GM12878 (cell line): ENCODE results near the gene TNFSF15. TPM values are rescaled to one million over a fixed set of nuclear protein-coding genes. Genes with fewer than 3 reads are reported as not detected.

Experiments used
- ATAC-seq: fragments of 200-7000 bp; cut with Tn5 transposase; 3 replicates; pipeline ENCODE4 v1.9.1; 2020; ENCODE audit warnings: mild to moderate bottlenecking, moderate library complexity
- BruUV-seq: library from RNA; stranded (reverse); fragments of 400-500 nt; replicated peaks from 2 replicates; lab custom pipeline; 2021; lab: Mats Ljungman, UMichigan
- CTCF ChIA-PET: fragments of 300-600 bp; sonication (Branson Sonifier 250); formaldehyde crosslinking; extraction: SDS; loops from one replicate; lab custom pipeline; 2021; ENCODE audit warnings: inconsistent platforms; lab: Yijun Ruan, JAX
- POLR2A ChIA-PET: fragments of 350-600 bp; formaldehyde crosslinking; extraction: SDS; loops from one replicate; lab custom pipeline; 2021; ENCODE audit warnings: inconsistent platforms; lab: Charles Lee
- RAD21 ChIA-PET: fragments of 300-600 bp; sonication (Branson Sonifier 250); formaldehyde crosslinking; loops from one replicate; lab custom pipeline; 2023; ENCODE audit warnings: antibody characterized with exemption; ENCODE audit not compliant: unreplicated experiment; lab: Charles Lee
- SMC1A ChIA-PET: fragments of 300-600 bp; sonication (Branson Sonifier 250); formaldehyde crosslinking; loops from one replicate; lab custom pipeline; 2023; ENCODE audit not compliant: unreplicated experiment, uncharacterized antibody; lab: Charles Lee
- DNase-seq: peaks from one replicate; pipeline ENCODE4 v3.0.0-alpha.2; 2011; ENCODE audit warnings: low read depth, low spot score
- FAIRE-seq: peaks from 3 replicates; lab custom pipeline; 2011; peaks lifted over from hg19 to GRCh38; lab: Jason Lieb, UNC
- H2AFZ ChIP-seq: 2 replicates; pipeline ENCODE4 v1.6.0; 2011; ENCODE audit warnings: low read depth, low read length, control low read depth; ENCODE audit not compliant: control insufficient read depth
- H3K27ac ChIP-seq: 2 replicates; pipeline ENCODE4 v1.5.1; 2011; ENCODE audit warnings: control low read depth; ENCODE audit not compliant: control insufficient read depth, insufficient read depth
- H3K27me3 ChIP-seq, 2 experiments: replicated peaks in 1 of 2; 2 replicates each; pipeline versions ENCODE4 v1.6.0 to v1.6.1; 2011; ENCODE audit warnings: low read length in 1 of 2; ENCODE audit not compliant: control insufficient read depth in 2 of 2, insufficient read depth in 2 of 2
- H3K36me3 ChIP-seq, 2 experiments: 2 replicates each; pipeline ENCODE4 v1.5.1; 2011; ENCODE audit warnings: low read length in 1 of 2; ENCODE audit not compliant: control insufficient read depth in 2 of 2, insufficient read depth in 2 of 2
- H3K4me1 ChIP-seq: 2 replicates; pipeline ENCODE4 v1.6.1; 2011; ENCODE audit warnings: mild to moderate bottlenecking, low read length, moderate library complexity, mixed read lengths; ENCODE audit not compliant: control insufficient read depth, insufficient read depth
- H3K4me2 ChIP-seq: 2 replicates; pipeline ENCODE4 v1.6.0; 2011; ENCODE audit warnings: control low read depth; ENCODE audit not compliant: control insufficient read depth, insufficient read depth
- H3K4me3 ChIP-seq: fragments of 200-600 bp; sonication (generic); 2 replicates; pipeline ENCODE4 v1.5.1; 2016
- H3K79me2 ChIP-seq: 2 replicates; pipeline ENCODE4 v1.6.0; 2011; ENCODE audit warnings: low read length; ENCODE audit not compliant: control insufficient read depth, insufficient read depth
- H3K9ac ChIP-seq: 2 replicates; pipeline ENCODE4 v1.8.0; 2011; ENCODE audit warnings: low read length, control low read depth, mixed read lengths; ENCODE audit not compliant: control insufficient read depth, insufficient read depth
- H3K9me3 ChIP-seq: replicated peaks from 3 replicates; pipeline ENCODE4 v1.5.1; 2011; ENCODE audit warnings: mild to moderate bottlenecking, low read length; ENCODE audit not compliant: control insufficient read depth, insufficient read depth
- H4K20me1 ChIP-seq: 2 replicates; pipeline ENCODE4 v1.6.0; 2011; ENCODE audit not compliant: control insufficient read depth, insufficient read depth
- ASH2L ChIP-seq: fragments of 300-600, 200-600 bp; sonication (generic); IDR thresholded peaks from 2 replicates; pipeline ENCODE4 v1.6.1; 2017; ENCODE audit warnings: low read depth, mild to moderate bottlenecking, borderline replicate concordance
- BCL11A ChIP-seq: IDR thresholded peaks from 2 replicates; pipeline ENCODE4 v1.6.1; 2011; ENCODE audit warnings: low read depth, low read length
- CREB1 ChIP-seq: IDR thresholded peaks from 2 replicates; pipeline ENCODE4 v1.6.1; 2012; ENCODE audit warnings: low read depth, mild to moderate bottlenecking, inconsistent platforms
- CTCF ChIP-seq, 3 experiments: IDR thresholded peaks in 2 of 3; conservative IDR thresholded peaks in 1 of 3; 2 replicates each; pipeline ENCODE4 v1.5.1; 2011; ENCODE audit warnings: low read depth in 3 of 3, low read length in 3 of 3, mild to moderate bottlenecking in 3 of 3, control low read depth in 2 of 3, moderate library complexity in 2 of 3, inconsistent platforms in 1 of 3, mixed read lengths in 1 of 3; ENCODE audit not compliant: control insufficient read depth in 2 of 3, insufficient read depth in 1 of 3; ENCODE audit errors: extremely low read depth in 1 of 3
- FOS ChIP-seq: IDR thresholded peaks from 3 replicates; pipeline ENCODE4 v1.6.1; 2011; ENCODE audit warnings: borderline replicate concordance; ENCODE audit not compliant: insufficient read length; ENCODE audit errors: extremely low read depth
- HCFC1 ChIP-seq: fragments of 150-350 bp; IDR thresholded peaks from 2 replicates; pipeline ENCODE4 v1.6.1; 2014; ENCODE audit warnings: low read length
- IRF5 ChIP-seq: fragments of 450-650 bp; IDR thresholded peaks from 2 replicates; pipeline ENCODE4 v1.6.1; 2017; ENCODE audit warnings: borderline replicate concordance
- JUNB ChIP-seq: IDR thresholded peaks from 2 replicates; pipeline ENCODE4 v1.6.1; 2016; ENCODE audit warnings: antibody characterized with exemption, mild to moderate bottlenecking
- KLF5 ChIP-seq: fragments of 450-650 bp; IDR thresholded peaks from 2 replicates; pipeline ENCODE4 v1.6.1; 2014; ENCODE audit warnings: mild to moderate bottlenecking; ENCODE audit not compliant: partially characterized antibody
- NR2F1 ChIP-seq: fragments of 450-650 bp; conservative IDR thresholded peaks from 2 replicates; pipeline ENCODE4 v1.6.1; 2017; ENCODE audit warnings: mild to moderate bottlenecking
- SIX5 ChIP-seq: IDR thresholded peaks from 2 replicates; pipeline ENCODE4 v1.6.1; 2011; ENCODE audit warnings: mild to moderate bottlenecking, low read depth, low read length, moderate library complexity; ENCODE audit not compliant: severe bottlenecking
- SMAD1 ChIP-seq: fragments of 450-650 bp; IDR thresholded peaks from 2 replicates; pipeline ENCODE4 v1.6.1; 2018; ENCODE audit warnings: mild to moderate bottlenecking, low read depth; ENCODE audit not compliant: partially characterized antibody
- ZBED1 ChIP-seq: IDR thresholded peaks from 2 replicates; pipeline ENCODE4 v1.6.1; 2016; ENCODE audit warnings: borderline replicate concordance
- WGBS: methylation state at CpG from one replicate; pipeline ENCODE4 v1.1.6; 2016; ENCODE audit warnings: low lambda C conversion rate; ENCODE audit not compliant: insufficient replicate concordance, insufficient coverage; ENCODE audit errors: missing lambda C conversion rate; 5-methylcytosine and 5-hydroxymethylcytosine counted together
- in situ Hi-C: fragments of 300-500 bp; cut with MboI; formaldehyde crosslinking; loops from 9 replicates; pipeline ENCODE4 v1.14.3; 2018; ENCODE audit warnings: mixed read lengths
- intact Hi-C: fragments of 100-400 bp; cut with micrococcal nuclease; formaldehyde crosslinking; loops from one replicate; pipeline ENCODE4 v1.14.2; 2022; ENCODE audit not compliant: unreplicated experiment
- polyA plus RNA-seq, 11 experiments: library from polyadenylated mRNA; depleted of rRNA in 4 of 11; unstranded in 6 of 11; stranded (reverse) in 5 of 11; fragments of >200 nt; fragmentation: Nextera tagmentation in 4 of 11; fragmentation: Illumina TruSeq in 1 of 11; extraction: Ambion mirVana in 4 of 11; extraction: Trizol in 1 of 11; gene quantifications; 1 replicate in 1 of 11; 2 replicates in 10 of 11; pipeline versions ENCODE4 v1.2.1 to v1.2.3, GENCODE V29; 2011 to 2016; ENCODE audit warnings: inconsistent platforms in 2 of 11, missing spikeins in 2 of 11, low read depth in 1 of 11
- total RNA-seq, 4 experiments: library from RNA; depleted of rRNA in 3 of 4; stranded (reverse); fragments of >200 nt in 3 of 4; fragmentation: Illumina TruSeq in 1 of 4; extraction: Trizol in 1 of 4; gene quantifications; 2 replicates each; pipeline versions ENCODE4 v1.2.1 to v1.2.3, GENCODE V29; 2013 to 2021

Gene TNFSF15
- total and polyA plus RNA-seq, 10 of the 15 experiments (the other 5 are each of a cell fraction or from before 2014, with no cell fraction given) = 0.03 TPM; not detected in 9

GRCh38 chr9:114844766-114845165 is 38.9 kb upstream of the TNFSF15 start:
- Histone ChIP-seq H4K20me1 (no peaks in the 10 kb centered on the region), H3K9me3 (no peaks in the 10 kb centered on the region), H3K27me3 (no peaks in the 10 kb centered on the region), H2AFZ (no peak overlapping the region), H3K4me1 (no peaks in the 10 kb centered on the region), H3K9ac (no peak overlapping the region), H3K4me2 (no peak overlapping the region), H3K27ac (no peak overlapping the region), H3K4me3 (no peak overlapping the region), H3K79me2 (no peaks in the 10 kb centered on the region), H3K36me3 (no peaks in the 10 kb centered on the region)
- RAD21 ChIA-PET = no interaction called here
- POLR2A ChIA-PET = no interaction called here
- ATAC-seq (no peak), FAIRE-seq (no peak), DNase-seq (no peak)
- SMC1A ChIA-PET = no interaction called here
- WGBS = 0% methylated on average over 3 of the region's 3 CpGs
- intact Hi-C loops (no loop called here), in situ Hi-C loops (no loop called here)
- TF ChIP-seq ZBED1 (no peak), SMAD1 (no peak), KLF5 (no peak), BCL11A (no peak), CREB1 (no peak), CTCF (IDR thresholded peaks at IDR 0.05 in 2 of 3, conservative IDR thresholded peaks at IDR 0.05 in 1 of 3; ENCODE audit: control insufficient read depth in 2 of 3, extremely low read depth in 1 of 3, insufficient read depth in 1 of 3, low read depth in 3 of 3, low read length in 3 of 3) (no peak), FOS (no peak), ASH2L (no peak), NR2F1 (no peak), SIX5 (no peak), JUNB (no peak), IRF5 (no peak), HCFC1 (no peak)
- CTCF ChIA-PET = no interaction called here
- no TSS peak for BruUV-seq
